ENCODE data around the gene MAML3.
"Not testable (repeated sequence)": the region's sequence is repeated elsewhere in the genome, so short reads cannot be mapped to it uniquely, and the experiment has no call there.

MAML3 gene

GRCh38 chr4:139956507-139957017 is 197.4 kb downstream of the MAML3 start:
- no peak for FAIRE-seq

GRCh38 chr4:139955600-139955999 is 198.4 kb downstream of the MAML3 start:
- no peak for FAIRE-seq

GRCh38 chr4:139954512-139954911 is 199.5 kb downstream of the MAML3 start:
- no peak for FAIRE-seq

GRCh38 chr4:139951021-139951420 is 203.0 kb downstream of the MAML3 start:
- no peak for FAIRE-seq

- no peak for FAIRE-seq
Measured at GRCh38 chr4:139950568-139950967, 203.4 kb downstream of the MAML3 start.

- not testable (repeated sequence) for FAIRE-seq
Measured at GRCh38 chr4:139944916-139945315, 209.1 kb downstream of the MAML3 start.

GRCh38 chr4:139943277-139943676 is 210.7 kb downstream of the MAML3 start:
- no peak for FAIRE-seq

GRCh38 chr4:139942241-139942640 is 211.7 kb downstream of the MAML3 start:
- peak; percentile 69 for FAIRE-seq

GRCh38 chr4:139940600-139940999 is 213.4 kb downstream of the MAML3 start:
- FAIRE-seq = no peak

GRCh38 chr4:139938414-139938813 is 215.6 kb downstream of the MAML3 start:
- no peak for FAIRE-seq

- peak; percentile 64 for FAIRE-seq
Measured at GRCh38 chr4:139935911-139936310, 218.1 kb downstream of the MAML3 start.

- peak; percentile 9 for FAIRE-seq
Measured at GRCh38 chr4:139934708-139935195, 219.2 kb downstream of the MAML3 start.

- FAIRE-seq = peak; percentile 75
Measured at GRCh38 chr4:139934057-139934707, 219.8 kb downstream of the MAML3 start.

- no peak for FAIRE-seq
Measured at GRCh38 chr4:139933541-139933940, 220.4 kb downstream of the MAML3 start.

GRCh38 chr4:139933104-139933503 is 220.9 kb downstream of the MAML3 start:
- no peak for FAIRE-seq

GRCh38 chr4:139924782-139925181 is 229.2 kb downstream of the MAML3 start:
- no peak for FAIRE-seq

GRCh38 chr4:139922406-139923024 is 231.5 kb downstream of the MAML3 start:
- FAIRE-seq = peak; percentile 43

GRCh38 chr4:139921429-139922184 is 232.4 kb downstream of the MAML3 start:
- FAIRE-seq = peak; percentile 91

GRCh38 chr4:139920486-139921002 is 233.4 kb downstream of the MAML3 start:
- FAIRE-seq = no peak

- FAIRE-seq = no peak
Measured at GRCh38 chr4:139919521-139919920, 234.5 kb downstream of the MAML3 start.

GRCh38 chr4:139919004-139919403 is 235.0 kb downstream of the MAML3 start:
- FAIRE-seq = no peak

GRCh38 chr4:139918591-139918990 is 235.4 kb downstream of the MAML3 start:
- no peak for FAIRE-seq

GRCh38 chr4:139917896-139918295 is 236.1 kb downstream of the MAML3 start:
- no peak for FAIRE-seq

All from islet of Langerhans (tissue), 1 donor.